ENCODE results near the gene SMG5.
A peak's percentile ranks its signal among the peaks of the same experiment; 100 is the strongest.
"Not testable (repeated sequence)": the region's sequence is repeated elsewhere in the genome, so short reads cannot be mapped to it uniquely, and the experiment has no call there.

The SMG5 gene

DNA sequence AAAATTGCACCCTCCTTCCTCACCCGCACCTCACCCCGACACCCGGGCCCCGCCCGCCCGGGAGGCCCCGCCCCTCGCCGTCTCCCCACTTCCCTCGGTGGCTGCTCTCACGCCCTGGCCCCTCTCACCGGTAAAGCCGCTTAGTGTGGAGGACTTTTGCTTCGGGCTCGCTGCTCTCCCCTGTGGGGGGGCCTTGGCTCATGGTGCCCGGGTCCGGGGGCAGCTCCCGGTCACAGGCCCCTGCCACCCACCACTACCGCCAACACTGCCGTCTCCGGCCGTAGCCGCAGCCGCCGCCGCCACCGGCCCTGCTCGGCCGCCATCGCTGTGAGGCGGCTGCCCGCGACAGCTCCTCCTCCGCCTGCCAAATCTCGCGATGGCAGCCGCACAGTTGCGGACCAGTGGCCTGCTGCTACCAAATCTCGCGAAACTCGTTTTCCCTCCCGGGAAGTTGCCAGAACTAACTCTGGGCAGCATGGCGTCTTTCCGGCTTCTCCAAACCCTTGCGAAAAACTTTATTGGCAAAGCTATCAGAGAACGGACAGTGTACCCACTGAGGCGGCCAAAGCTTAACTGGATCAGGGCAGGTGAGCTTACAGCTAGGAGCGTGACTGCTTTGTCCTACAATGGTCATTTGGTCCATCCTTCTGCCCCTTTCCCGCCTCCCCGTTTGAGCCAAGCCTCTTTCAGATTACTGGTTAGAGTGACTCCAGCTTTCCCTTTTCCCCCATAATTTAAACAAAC lies at the start of gene SMG5:
Gene SMG5 (minus strand): TSS at position 347 of the 744 bp plus-strand sequence. CDS start 145 bp downstream, at position 202.
- Histone ChIP-seq H3K27me3 (ENCODE audit: insufficient read depth, low read length, poor library complexity, severe bottlenecking) (no peaks in the 10 kb centered on the region), H3K79me2 (ENCODE audit: insufficient read depth, low read length) (peaks cover 57% of the 10 kb centered on the region), H3K4me1 (ENCODE audit: insufficient read depth, low read length, poor library complexity, severe bottlenecking) (peaks cover 31% of the 10 kb centered on the region), H3K9me2 (replicated peaks; ENCODE audit: low read depth, low read length) (no peaks in the 10 kb centered on the region), H3K9me3 (ENCODE audit: insufficient read depth, low read depth, low read length) (no peaks in the 10 kb centered on the region), H2AFZ (ENCODE audit: low read length) (peak within 1 kb of the TSS; percentile 83), H3K4me3 (ENCODE audit: low read length, poor library complexity, severe bottlenecking) (peak within 1 kb of the TSS; percentile 79), H3K36me3 (ENCODE audit: insufficient read depth, low read length) (peaks cover 15% of the 10 kb centered on the region), H3K9ac (ENCODE audit: low read depth, low read length, poor library complexity, severe bottlenecking) (peak within 1 kb of the TSS; percentile 82), H3K4me2 (ENCODE audit: low read depth, low read length, poor library complexity, severe bottlenecking) (peak within 1 kb of the TSS; percentile 97), H3F3A (ENCODE audit: low read depth) (no peaks in the 10 kb centered on the region), H4K20me1 (ENCODE audit: insufficient read depth, low read length, poor library complexity, severe bottlenecking) (peaks cover 36% of the 10 kb centered on the region)
- TF ChIP-seq CTCF (conservative IDR thresholded peaks at IDR 0.05; ENCODE audit: low read length) (no peak), EZH2phosphoT487 (IDR thresholded peaks at IDR 0.05; ENCODE audit: borderline replicate concordance) (no peak)

DNA sequence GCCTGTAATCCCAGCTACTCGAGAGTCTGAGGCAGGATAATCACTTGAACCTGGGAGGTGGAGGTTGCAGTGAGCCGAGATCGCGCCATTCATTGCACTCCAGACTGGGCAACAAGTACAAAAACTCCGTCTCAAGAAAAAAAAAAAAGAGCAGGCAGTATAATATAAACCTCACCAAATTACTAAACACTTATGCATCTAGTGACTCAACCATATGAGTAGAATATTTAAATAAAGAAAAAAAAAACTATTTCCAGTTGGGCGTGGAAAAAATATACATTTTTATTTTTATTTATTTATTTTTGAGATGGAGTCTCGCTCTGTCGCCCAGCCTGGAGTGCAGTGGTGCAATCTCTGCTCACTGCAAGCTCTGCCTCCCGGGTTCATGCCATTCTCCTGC lies 40.6 kb upstream of the SMG5 start:
- H4K20me1 ChIP-seq (ENCODE audit: insufficient read depth, low read length, poor library complexity, severe bottlenecking); H3K27me3 ChIP-seq (ENCODE audit: insufficient read depth, low read length, poor library complexity, severe bottlenecking); H2AFZ ChIP-seq (ENCODE audit: low read length); H3K9ac ChIP-seq (ENCODE audit: low read depth, low read length, poor library complexity, severe bottlenecking); H3K9me2 ChIP-seq (replicated peaks; ENCODE audit: low read depth, low read length); H3K4me2 ChIP-seq (ENCODE audit: low read depth, low read length, poor library complexity, severe bottlenecking); H3K4me3 ChIP-seq (ENCODE audit: low read length, poor library complexity, severe bottlenecking); H3K79me2 ChIP-seq (ENCODE audit: insufficient read depth, low read length); H3F3A ChIP-seq (ENCODE audit: low read depth); H3K9me3 ChIP-seq (ENCODE audit: insufficient read depth, low read depth, low read length); H3K4me1 ChIP-seq (ENCODE audit: insufficient read depth, low read length, poor library complexity, severe bottlenecking): not testable (repeated sequence)
- peaks cover 63% of the 10 kb centered on the region for H3K36me3 ChIP-seq (ENCODE audit: insufficient read depth, low read length)

DNA sequence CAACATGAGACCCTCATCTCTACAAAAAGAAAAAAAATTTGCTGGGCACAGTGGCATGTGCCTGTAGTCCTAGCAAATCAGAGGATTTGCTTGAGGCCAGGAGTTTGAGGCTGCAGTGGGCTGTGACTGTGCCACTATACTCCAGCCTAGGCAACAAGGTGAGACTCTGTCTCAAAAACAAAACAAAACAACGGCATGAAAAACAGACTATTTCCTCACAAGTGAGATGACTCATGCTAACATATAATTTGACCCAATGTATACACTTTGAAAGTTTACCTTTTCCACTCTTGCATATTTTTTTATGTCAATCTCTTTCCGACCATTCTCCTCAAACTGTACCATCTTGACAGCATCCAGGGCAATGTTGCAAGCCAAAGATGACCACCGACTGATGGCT lies 37.9 kb upstream of the SMG5 start:
- Histone ChIP-seq H3K4me3 (ENCODE audit: low read length, poor library complexity, severe bottlenecking) (no peak overlapping the region), H4K20me1 (ENCODE audit: insufficient read depth, low read length, poor library complexity, severe bottlenecking) (no peaks in the 10 kb centered on the region), H3K9me3 (ENCODE audit: insufficient read depth, low read depth, low read length) (no peaks in the 10 kb centered on the region), H2AFZ (ENCODE audit: low read length) (no peak overlapping the region), H3K4me1 (ENCODE audit: insufficient read depth, low read length, poor library complexity, severe bottlenecking) (no peaks in the 10 kb centered on the region), H3K9me2 (replicated peaks; ENCODE audit: low read depth, low read length) (no peaks in the 10 kb centered on the region), H3K4me2 (ENCODE audit: low read depth, low read length, poor library complexity, severe bottlenecking) (no peak overlapping the region), H3K9ac (ENCODE audit: low read depth, low read length, poor library complexity, severe bottlenecking) (no peak overlapping the region), H3K27me3 (ENCODE audit: insufficient read depth, low read length, poor library complexity, severe bottlenecking) (no peaks in the 10 kb centered on the region), H3K79me2 (ENCODE audit: insufficient read depth, low read length) (no peaks in the 10 kb centered on the region), H3K36me3 (ENCODE audit: insufficient read depth, low read length) (peaks cover 87% of the 10 kb centered on the region), H3F3A (ENCODE audit: low read depth) (no peaks in the 10 kb centered on the region)
- TF ChIP-seq EZH2phosphoT487 (IDR thresholded peaks at IDR 0.05; ENCODE audit: borderline replicate concordance) (no peak), CTCF (conservative IDR thresholded peaks at IDR 0.05; ENCODE audit: low read length) (no peak)

GRCh38 chr1:156319664-156320063 lies 37.0 kb upstream of the SMG5 start:
- H3K4me1 ChIP-seq (ENCODE audit: insufficient read depth, low read length, poor library complexity, severe bottlenecking) = no peaks in the 10 kb centered on the region
- no peaks in the 10 kb centered on the region for H3K9me2 ChIP-seq (replicated peaks; ENCODE audit: low read depth, low read length)
- H3K9ac ChIP-seq (ENCODE audit: low read depth, low read length, poor library complexity, severe bottlenecking) = no peak overlapping the region
- H3K4me3 ChIP-seq (ENCODE audit: low read length, poor library complexity, severe bottlenecking) = no peak overlapping the region
- H2AFZ ChIP-seq (ENCODE audit: low read length) = no peak overlapping the region
- H3F3A ChIP-seq (ENCODE audit: low read depth) = no peaks in the 10 kb centered on the region
- H3K36me3 ChIP-seq (ENCODE audit: insufficient read depth, low read length) = peaks cover 88% of the 10 kb centered on the region
- no peaks in the 10 kb centered on the region for H3K9me3 ChIP-seq (ENCODE audit: insufficient read depth, low read depth, low read length)
- H4K20me1 ChIP-seq (ENCODE audit: insufficient read depth, low read length, poor library complexity, severe bottlenecking) = no peaks in the 10 kb centered on the region
- no peak overlapping the region for H3K4me2 ChIP-seq (ENCODE audit: low read depth, low read length, poor library complexity, severe bottlenecking)
- no peaks in the 10 kb centered on the region for H3K27me3 ChIP-seq (ENCODE audit: insufficient read depth, low read length, poor library complexity, severe bottlenecking)
- TF ChIP-seq EZH2phosphoT487 (IDR thresholded peaks at IDR 0.05; ENCODE audit: borderline replicate concordance) (no peak), CTCF (conservative IDR thresholded peaks at IDR 0.05; ENCODE audit: low read length) (peak; percentile 70)
- no peaks in the 10 kb centered on the region for H3K79me2 ChIP-seq (ENCODE audit: insufficient read depth, low read length)

Data from Loucy (cell line).